T-helper 9 cell (primary cell): ENCODE measurements around the gene UCP3.

ENCODE experiments used
- DNase-seq: peaks from one replicate; pipeline ENCODE4 v3.0.0-alpha.2; 2020
- total RNA-seq, 2 donors: gene quantifications; one replicate each; lab custom pipeline; 2026; lab: John Stamatoyannopoulos, UW

The UCP3 gene, protein sequence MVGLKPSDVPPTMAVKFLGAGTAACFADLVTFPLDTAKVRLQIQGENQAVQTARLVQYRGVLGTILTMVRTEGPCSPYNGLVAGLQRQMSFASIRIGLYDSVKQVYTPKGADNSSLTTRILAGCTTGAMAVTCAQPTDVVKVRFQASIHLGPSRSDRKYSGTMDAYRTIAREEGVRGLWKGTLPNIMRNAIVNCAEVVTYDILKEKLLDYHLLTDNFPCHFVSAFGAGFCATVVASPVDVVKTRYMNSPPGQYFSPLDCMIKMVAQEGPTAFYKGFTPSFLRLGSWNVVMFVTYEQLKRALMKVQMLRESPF
- 2.9 to 3.1 reads per million in 2 donors for total RNA-seq

DNA sequence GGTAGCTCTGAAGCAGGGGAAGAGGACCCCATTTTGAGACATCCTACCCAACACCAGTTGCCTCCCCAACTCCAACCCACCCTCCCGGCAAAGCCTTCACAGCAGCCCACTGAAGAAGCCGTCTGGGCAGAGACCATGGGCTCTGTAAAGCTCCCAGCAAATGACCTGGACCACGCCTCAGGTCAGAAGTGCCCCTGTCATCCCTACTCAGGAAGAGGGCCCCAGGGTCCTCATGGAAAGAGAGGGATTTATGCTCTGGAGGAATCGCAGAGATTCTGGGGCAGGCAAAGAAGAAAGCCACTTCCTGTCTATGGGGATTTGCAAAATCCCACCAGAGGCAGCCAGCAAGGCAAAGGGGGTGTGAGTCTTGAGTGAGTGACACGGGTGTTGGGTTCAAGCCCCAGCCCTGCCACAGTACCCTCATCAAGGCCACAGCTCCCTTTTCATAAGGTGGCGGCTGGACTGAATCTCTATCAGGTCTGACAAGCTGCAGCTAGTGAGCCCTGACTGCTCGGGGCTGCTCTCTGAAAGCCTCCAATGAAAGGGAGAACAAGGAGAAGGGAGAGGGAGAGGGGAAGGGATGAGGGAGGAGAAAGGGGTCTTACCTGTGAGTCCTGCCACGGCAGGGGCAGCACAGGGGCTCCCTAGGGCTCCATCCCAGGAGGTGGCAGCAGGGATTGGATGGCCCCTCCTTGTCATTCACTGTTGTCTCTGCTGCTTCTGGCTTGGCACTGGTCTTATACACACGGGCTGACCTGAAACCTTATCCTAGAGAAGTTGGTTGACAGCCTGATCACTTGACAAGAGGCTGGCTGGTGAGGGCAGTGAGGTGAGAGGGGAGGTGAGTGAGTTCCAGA is at the start of gene UCP3:
Gene UCP3 (minus strand): TSS at position 713 of the 857 bp plus-strand sequence. CDS start 2,043 bp downstream, outside the sequence.
- no peak for DNase-seq

DNA sequence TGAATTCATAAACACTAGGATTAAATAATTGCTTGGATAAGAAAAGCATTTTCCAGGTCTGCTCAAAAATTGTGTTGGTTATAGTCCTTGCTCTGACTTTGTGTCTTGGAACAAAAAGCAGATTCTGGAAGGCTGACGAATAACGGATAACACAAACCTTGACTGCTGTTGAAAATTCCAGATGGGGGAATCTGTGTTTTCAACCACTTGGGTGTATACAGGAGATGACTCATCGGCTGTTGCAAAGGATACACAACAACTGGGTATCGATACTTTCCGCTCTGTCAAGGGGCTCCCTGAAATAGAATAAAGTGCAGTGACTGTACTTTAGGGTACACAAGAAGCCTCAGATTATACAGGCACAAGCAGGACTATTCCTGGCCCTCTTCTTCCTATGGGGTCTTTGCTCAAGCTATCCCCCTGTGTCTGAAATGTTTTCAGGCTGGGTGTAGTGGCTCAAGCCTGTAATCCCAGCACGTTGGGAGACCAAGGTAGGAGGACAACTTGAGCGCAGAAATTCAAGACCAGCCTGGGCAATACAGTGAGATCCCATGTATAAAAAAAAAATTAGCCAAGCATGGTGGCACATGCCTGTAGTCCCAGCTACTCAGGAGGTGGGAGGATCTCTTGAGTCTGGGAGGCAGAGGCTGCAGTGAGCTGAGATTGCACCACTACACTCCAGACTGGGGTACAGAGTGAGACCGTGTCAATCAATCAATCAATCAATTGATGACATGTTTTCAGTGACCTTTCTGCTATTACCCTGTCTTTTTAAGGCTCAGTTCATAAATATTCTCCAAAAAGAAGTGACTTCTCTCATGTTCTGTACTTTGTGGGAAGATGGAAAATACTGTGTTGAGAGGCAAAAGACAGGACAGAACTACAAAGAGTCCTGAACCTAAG is 48.6 kb upstream of the UCP3 start:
- no peak for DNase-seq

DNA sequence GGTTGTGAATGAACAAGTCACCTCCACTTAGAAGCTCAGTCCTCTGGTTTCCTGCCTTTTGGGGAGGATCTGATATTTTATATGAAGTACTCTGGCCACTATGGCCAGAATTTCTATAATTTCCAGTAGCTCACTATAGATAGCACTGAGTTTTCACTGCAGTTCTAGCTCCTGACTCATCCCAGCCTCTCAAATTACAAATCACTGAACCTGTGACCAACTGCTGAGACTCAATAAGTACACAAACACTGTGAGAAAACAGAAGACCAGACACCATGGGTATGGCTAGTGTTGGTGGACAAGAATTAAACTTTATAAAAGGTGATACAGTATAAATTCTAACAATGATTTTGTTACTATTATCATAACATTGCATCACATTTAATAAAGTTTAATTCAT is 47.1 kb upstream of the UCP3 start:
- no peak for DNase-seq

DNA sequence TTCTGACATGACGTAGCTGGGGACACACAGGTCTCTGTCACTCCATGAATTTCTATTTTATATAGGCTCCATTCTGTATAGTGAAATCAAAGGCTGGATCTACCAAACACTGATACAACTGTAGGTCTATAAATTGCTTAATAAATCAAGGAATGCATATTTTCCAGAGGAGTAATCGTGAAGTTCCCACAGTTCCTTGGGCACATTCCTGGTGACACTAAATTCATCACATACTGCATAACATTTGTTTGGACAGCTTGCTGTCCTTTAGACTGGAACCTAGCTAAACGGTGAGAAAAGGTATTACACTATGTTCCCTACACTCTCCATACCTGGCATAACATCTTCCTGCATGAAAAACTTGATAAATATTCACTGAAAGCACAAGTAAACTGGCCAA is 41.6 kb upstream of the UCP3 start:
- no peak for DNase-seq

DNA sequence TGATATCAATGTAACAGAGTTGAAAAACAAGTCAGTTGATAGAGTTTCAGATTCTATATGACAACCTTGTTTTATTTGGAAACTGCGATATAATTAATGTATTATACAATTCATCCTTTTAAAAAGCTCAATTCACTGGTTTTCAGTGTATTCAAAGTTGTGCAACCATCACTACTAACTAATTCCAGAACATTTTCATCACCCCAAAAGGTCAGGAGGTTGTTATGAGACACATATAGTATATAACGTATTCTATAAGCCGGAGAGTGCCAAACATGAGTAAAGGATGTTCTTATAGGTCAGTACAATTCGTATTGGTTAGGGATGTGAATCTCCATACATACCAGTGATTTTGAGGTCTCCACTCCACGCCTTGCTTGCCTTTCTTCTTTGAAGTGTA is 40.1 kb upstream of the UCP3 start:
- no peak for DNase-seq

DNA sequence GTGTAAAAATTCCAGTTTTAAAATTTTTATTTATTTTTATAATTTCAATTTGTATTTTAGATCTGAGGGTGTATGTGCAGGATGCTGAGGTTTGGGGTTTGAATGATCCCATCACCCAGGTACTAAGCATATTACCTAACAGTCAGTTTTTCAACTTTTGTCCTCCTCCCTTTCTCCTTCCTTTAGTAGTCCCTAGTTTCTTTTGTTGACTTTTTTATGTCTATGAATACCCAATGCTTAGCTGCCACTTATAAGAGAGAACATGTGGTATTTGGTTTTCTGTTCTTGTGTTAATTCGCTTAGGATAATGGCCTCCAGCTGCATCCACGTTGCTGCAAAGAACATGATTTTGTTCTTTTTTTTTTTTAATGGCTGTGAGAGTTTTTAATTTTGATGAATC is 35.7 kb upstream of the UCP3 start:
- no peak for DNase-seq

DNA sequence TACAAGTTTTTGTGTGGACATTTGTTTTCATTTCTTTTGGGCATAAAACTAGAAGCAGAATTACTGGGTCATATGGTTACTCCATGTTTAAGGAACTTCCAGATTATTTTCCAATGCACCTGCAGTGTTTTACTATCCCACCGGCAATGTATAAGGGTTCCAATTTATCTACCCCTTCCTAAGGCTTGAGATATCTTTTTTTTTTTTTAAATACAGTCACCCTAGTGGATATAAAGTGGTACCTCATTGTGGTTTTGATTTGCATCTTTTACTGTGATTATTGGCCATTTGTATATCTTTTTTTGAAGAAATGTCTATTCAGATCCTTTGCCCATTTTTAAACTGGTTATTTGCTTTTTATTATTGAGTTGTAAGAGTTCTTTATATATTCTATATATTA is 34.6 kb upstream of the UCP3 start:
- DNase-seq = no peak

DNA sequence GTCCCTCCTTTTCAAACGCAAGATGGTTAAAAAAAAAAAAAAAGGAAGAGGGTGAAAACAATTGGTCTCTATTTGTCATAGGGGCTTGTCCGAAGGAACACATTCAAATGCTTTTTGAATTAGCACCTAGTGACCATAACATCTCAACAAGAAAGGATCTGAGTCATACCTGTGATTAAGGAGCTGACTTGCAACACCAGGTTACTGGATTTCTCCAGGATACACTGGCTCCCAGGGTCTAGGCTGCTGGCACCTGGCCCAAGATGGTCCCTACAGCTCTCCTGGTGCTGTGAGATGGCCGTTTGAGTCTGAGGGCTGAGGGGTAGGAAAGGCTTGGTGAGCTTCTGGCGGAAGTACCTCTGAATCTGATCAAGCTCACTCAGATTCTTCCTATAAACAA is 28.4 kb upstream of the UCP3 start:
- DNase-seq = no peak

DNA sequence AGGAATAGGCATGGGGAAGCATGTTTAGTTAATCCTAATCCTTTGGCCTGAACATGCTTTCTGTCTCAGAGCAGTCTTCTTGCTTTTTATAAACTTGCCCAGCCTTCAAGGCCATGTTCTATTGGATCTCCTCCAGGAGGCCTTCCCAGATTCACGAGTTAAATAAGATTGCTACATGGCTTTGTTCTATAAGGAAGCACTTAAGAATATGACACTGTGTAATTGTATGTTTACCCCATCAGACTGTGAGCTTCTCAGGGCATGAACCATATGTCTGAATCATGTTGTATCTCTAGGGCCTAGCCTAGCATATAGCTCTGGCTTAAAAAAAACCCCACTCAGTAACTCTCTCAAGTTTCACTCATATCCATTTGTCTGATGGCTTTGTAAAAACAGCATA is 26.4 kb upstream of the UCP3 start:
- DNase-seq = no peak

DNA sequence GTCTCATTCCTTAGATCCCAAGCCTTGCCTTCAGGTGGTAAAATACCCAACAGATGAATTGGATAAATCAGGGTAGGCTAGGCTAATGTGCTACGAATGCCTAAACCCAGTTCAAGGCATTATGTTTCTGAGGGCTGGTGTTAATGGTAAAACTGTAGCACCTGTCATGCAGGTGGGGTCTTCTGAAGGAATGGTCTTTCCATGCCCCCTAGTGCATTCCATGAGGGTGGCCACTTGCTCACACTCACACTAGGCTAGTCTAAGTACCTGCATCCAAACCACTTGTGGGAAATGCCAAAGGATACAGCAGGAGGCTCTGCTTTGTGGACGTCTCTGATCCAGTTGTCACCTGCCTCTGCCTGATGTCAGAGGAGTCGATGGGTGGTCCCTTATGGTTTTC is 24.2 kb upstream of the UCP3 start:
- no peak for DNase-seq

DNA sequence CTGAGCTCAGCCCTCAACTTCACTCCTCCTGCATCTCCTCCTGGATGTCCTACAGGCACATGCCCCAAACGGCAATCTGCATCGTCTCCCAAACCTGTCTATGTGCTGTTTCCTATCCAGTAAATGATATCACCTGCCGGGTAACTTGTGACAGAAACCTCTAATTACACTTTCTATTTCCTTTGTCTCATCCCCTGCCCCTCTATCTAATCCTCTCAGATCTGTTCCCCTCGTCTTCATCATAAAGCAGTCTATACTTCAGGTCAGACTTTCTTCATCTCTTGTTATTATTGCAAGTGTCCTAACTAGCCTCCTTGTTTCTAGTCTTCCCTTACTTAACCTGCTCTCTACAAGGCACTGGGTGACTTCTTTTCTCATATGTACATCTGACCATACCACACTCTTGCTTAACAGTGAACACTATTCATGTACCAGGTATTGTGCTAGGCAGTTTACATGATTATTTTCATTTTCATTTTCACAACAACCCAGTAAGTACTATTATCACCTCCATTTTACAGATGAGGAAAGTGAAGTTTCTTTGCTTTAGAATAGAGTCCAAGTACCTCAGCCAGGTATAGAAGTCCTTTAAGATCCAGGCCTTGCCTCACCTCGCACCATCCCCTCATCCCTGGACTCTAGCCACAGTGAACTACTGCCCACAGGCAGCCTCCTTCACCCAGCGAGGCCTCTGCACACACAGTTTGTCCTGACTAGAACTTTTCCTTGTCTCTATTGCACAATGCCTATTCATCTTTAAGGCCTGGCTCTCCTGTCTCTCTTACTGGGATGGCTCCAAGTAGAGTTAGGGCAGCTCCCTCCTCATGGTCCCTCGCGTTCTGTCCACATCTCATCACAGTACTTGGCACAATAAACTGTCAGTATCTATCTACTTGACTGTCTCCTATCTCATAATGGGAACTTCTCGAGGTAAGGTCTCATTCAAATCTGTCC is 22.1 kb upstream of the UCP3 start:
- DNase-seq = no peak

DNA sequence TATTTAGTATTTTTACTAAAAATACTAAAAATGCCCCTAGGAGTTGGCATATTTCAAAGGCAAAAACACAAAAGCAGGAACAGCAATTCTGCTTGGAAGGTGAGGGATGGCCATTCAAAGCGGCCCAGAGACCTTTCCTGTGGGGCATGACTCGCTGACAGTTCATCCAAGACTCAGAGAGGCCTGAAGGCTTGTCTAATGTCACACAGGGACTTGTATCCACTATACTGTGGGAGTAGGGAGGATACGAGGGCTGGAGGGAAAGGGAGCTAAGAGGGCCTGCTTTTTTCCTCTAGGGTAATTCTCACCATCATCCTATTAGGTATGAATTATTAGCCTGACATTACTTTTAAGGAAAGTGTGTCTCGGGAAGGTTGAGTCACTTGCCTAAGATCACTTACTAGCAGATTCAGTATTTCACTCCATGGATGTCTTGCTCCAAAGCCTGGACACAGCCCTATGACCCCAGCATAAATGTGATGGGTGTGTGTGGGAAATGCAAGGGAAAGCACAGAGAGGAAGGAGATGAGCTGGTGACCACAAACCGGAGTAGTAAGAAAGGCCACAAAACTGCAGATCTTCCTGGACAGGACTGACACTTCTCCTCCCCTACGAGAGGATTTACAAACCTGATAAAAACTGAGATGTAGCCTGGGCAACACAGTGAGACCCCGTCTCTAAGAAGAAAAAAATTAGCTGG is 16.7 kb upstream of the UCP3 start:
- no peak for DNase-seq

DNA sequence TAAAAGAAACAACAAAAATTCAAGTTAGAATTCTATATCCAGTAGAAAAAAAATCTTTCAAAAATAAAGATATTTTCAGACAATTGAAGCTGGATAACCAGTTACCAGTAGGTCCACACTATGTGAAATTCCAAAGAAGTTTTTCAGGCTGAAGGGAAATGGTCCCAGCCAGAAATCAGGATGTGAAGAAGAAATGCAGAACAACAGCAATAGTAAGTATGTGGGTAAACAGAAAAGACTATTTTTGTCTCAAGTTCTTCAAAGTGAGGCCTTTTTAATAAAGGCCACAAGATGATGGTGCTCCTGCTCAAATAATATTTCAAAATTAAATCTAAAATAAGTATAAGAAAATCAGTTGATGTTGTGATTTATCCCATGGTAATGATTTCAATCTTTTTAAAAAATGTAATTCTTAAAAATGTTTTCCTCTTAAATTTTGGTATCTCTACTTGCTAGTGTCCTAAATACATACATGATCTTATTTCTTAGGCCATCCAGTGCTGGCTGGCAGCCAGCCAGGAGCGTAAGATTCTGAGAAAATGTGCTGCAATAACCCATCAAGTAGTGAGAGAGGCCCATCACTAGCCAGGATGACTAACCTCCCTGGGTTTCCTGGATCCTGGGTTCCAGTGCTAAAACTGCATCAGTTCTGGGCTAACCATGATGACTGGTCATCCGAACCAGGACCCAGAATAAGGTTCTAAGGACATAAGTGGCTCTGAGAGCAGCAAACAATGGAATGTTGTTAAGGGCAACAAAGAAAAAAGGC is 15.6 kb upstream of the UCP3 start:
- no peak for DNase-seq

DNA sequence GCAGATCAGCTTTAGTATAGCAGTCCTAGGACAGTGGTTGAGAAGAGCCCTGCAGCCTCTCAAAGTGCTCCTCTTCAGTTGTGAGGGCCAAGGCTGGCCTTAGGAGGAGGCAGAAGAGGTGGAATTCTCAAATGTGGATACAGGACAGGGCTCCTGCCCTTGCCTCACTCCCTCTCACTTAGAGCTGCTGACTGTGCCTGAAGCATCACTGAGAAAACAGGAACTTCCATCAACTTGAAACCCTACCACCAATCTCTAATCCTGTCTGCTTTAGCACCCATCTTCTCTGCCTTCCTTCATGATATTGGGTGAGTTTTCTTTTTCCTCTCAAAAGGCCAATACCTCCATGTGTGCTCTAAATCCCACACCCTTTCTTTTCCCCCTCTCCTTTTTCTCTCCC is 14.4 kb upstream of the UCP3 start:
- DNase-seq = no peak

DNA sequence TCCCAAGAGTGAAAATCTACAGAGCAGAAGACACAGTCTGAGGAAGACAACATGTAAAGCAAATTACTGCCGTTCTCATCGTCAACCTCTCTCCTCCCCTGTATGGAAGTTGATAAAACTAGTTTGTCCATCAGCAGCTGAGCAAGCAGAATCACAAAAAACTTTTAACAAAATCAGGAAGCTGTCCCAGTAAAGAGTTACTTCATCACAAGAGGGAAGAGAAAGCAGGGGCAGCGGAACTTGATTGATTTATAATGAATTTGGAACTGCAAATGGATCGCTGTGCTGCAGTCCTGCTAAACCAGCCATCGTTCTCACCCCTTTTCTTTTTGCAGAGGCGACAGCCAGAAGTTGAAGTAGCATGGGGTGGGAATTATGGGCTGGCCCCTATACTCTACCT is 13.7 kb upstream of the UCP3 start:
- no peak for DNase-seq

DNA sequence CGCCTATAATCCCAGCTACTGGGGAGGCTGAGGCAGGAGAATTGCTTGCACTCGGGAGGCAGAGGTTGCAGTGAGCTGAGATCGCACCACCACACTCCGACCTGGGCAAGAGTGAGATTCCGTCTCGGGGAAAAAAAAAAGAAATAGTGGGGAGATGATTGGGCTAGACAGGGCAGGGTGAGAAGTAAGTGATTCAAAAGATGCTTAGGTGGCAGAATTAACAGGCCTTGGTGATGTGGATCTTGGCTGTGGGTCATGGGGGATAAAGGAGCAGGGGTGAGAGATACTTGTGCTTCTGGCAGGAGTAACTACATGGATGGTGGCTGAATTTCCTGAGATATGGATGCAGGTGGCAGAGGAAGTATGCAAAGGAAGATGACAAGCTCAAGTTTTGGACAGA is 13.1 kb upstream of the UCP3 start:
- no peak for DNase-seq

DNA sequence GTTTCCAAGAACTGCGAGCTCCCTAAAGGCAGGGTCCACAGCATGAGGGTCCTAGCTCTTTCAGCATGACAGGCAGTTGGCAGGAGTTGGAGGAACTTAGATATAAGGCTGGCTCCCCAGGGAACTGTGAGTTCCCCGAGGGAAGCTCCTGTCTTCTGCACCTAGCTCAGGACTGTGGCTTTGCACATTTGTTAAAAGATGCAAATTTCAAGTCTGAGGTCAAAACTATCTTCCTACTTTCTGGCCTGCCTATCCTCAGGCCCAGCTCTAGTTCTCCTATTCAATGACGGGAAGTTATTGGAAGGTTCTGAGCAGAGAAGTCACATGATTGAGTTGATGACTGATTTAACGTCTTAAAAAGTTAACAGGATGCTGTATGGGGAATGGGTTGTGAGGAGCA is 11.7 kb upstream of the UCP3 start:
- DNase-seq = no peak

DNA sequence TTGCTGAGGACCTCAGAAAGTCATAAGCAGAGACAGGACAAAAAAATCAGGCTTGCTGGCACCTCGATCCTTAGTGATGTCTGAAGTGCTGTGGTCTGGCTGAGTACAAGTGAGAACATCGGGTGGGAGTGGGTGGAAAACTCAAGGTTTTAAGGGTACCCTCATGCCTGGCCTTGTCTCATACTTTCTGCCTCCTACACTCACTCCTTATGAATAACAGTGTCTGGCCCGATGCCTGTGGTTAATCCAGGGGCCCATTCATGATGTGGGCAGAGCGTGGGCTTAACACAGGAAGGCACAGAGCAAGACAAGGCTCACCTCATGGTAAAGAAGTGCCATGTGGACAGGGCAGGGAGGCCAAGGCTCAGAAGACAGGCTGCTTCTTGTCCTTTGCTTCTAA is 11.0 kb upstream of the UCP3 start:
- DNase-seq = no peak

DNA sequence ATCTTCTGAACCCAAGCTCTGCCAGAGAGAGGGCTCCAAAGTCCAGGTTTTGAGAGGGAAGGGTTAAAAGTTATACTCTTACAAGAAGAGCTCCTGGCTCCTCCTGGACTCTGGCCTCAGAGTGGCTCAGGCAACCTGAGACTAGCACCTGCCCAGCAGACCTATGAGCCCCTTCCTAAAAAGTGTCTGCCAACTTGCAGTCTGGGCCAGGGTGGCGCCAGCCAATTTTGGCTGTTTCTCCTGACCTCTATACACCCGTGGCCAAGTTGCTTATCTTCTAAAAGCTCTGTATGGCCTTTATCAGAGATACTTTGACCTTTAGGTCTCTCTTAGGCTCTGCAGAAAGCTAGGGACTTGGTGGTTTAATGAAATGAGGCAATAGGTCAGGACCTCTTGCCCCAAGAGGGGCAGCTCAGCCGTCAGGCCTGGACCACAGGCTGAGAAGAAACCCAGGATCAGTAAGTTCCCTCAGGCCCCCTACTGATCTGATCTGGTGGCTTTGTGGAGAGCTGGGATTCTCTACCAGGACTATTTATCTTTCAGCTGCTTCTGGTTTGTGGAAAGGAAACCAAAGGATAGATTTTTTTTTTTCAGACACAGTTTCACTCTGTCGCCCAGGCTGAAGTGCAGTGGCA is 10.3 kb upstream of the UCP3 start:
- DNase-seq = no peak
